ENCODE results near the gene TMEM37. TPM values are rescaled to one million over a fixed set of nuclear protein-coding genes. Genes with fewer than 3 reads are reported as not detected.

Gene TMEM37
- total and polyA plus RNA-seq, 2 of the 13 experiments (the other 11 are each of a cell fraction or from before 2014, with no cell fraction given) = 37.7 to 115 TPM

DNA sequence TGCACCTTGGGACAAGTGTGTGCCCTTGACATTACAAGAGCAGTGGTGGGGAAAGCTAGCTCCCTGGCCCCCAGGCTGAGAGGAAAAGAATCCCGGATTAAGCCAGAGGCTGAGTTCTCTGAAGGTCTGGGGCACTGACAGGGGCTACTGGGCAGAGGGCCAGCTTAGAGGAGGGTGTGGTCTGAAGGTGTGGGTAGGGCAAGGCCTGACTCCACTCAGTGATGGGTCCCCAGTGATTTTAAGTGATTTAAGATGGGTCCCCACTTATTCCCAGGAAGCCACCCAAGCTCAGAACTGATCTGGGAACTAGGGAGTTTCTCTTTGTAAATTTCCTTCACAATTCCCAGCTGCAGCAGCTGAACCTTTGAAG, 8.8 kb downstream of the TMEM37 start (continued):
- TF ChIP-seq, protein P1, sequence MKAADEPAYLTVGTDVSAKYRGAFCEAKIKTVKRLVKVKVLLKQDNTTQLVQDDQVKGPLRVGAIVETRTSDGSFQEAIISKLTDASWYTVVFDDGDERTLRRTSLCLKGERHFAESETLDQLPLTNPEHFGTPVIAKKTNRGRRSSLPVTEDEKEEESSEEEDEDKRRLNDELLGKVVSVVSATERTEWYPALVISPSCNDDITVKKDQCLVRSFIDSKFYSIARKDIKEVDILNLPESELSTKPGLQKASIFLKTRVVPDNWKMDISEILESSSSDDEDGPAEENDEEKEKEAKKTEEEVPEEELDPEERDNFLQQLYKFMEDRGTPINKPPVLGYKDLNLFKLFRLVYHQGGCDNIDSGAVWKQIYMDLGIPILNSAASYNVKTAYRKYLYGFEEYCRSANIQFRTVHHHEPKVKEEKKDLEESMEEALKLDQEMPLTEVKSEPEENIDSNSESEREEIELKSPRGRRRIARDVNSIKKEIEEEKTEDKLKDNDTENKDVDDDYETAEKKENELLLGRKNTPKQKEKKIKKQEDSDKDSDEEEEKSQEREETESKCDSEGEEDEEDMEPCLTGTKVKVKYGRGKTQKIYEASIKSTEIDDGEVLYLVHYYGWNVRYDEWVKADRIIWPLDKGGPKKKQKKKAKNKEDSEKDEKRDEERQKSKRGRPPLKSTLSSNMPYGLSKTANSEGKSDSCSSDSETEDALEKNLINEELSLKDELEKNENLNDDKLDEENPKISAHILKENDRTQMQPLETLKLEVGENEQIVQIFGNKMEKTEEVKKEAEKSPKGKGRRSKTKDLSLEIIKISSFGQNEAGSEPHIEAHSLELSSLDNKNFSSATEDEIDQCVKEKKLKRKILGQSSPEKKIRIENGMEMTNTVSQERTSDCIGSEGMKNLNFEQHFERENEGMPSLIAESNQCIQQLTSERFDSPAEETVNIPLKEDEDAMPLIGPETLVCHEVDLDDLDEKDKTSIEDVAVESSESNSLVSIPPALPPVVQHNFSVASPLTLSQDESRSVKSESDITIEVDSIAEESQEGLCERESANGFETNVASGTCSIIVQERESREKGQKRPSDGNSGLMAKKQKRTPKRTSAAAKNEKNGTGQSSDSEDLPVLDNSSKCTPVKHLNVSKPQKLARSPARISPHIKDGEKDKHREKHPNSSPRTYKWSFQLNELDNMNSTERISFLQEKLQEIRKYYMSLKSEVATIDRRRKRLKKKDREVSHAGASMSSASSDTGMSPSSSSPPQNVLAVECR (CRISPR knock-in tag; IDR thresholded peaks at IDR 0.05; ENCODE audit: borderline replicate concordance) = no peak
- TF ChIP-seq ZNF577 (CRISPR knock-in tag; IDR thresholded peaks at IDR 0.05; ENCODE audit: borderline replicate concordance, low read depth) (no peak), KLF16 (CRISPR knock-in tag; IDR thresholded peaks at IDR 0.05) (no peak), SP140L (CRISPR knock-in tag; IDR thresholded peaks at IDR 0.05; ENCODE audit: borderline replicate concordance) (no peak), AGO1 (IDR thresholded peaks at IDR 0.05; ENCODE audit: low read depth, low read length, poor library complexity, severe bottlenecking) (no peak), POLR2G (IDR thresholded peaks at IDR 0.05; ENCODE audit: low read depth, low read length) (peak; percentile 51; the same call in 1 of the 2 replicates), ZNF12 (CRISPR knock-in tag; IDR thresholded peaks at IDR 0.05) (no peak), RBFOX2 (IDR thresholded peaks at IDR 0.05; ENCODE audit: low read depth, low read length) (no peak), ARNTL (CRISPR knock-in tag; IDR thresholded peaks at IDR 0.05) (no peak), ZNF350 (CRISPR knock-in tag; IDR thresholded peaks at IDR 0.05; ENCODE audit: borderline replicate concordance, low read depth) (peak; percentile 40; the same call in 1 of the 2 replicates), CBFB (CRISPR knock-in tag; IDR thresholded peaks at IDR 0.05) (no peak), JDP2 (CRISPR knock-in tag; IDR thresholded peaks at IDR 0.05; ENCODE audit: borderline replicate concordance) (no peak), FLYWCH1 (CRISPR knock-in tag; IDR thresholded peaks at IDR 0.05) (0 out of 2 replicates have a peak, but pooled peaks have one; percentile 26), RBAK (CRISPR knock-in tag; IDR thresholded peaks at IDR 0.05) (no peak), POLR2AphosphoS5 (IDR thresholded peaks at IDR 0.05; ENCODE audit: low read depth, low read length) (peak; percentile 31; the same call in 1 of the 2 replicates), MIER3 (CRISPR knock-in tag; IDR thresholded peaks at IDR 0.05; ENCODE audit: borderline replicate concordance) (0 out of 2 replicates have a peak, but pooled peaks have one; percentile 1), FOXK1 (CRISPR knock-in tag; IDR thresholded peaks at IDR 0.05; ENCODE audit: borderline replicate concordance, low read depth) (no peak), ZNF230 (CRISPR knock-in tag; IDR thresholded peaks at IDR 0.05) (0 out of 2 replicates have a peak, but pooled peaks have one; percentile 55)
- TF ChIP-seq, protein P2, sequence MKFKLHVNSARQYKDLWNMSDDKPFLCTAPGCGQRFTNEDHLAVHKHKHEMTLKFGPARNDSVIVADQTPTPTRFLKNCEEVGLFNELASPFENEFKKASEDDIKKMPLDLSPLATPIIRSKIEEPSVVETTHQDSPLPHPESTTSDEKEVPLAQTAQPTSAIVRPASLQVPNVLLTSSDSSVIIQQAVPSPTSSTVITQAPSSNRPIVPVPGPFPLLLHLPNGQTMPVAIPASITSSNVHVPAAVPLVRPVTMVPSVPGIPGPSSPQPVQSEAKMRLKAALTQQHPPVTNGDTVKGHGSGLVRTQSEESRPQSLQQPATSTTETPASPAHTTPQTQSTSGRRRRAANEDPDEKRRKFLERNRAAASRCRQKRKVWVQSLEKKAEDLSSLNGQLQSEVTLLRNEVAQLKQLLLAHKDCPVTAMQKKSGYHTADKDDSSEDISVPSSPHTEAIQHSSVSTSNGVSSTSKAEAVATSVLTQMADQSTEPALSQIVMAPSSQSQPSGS (CRISPR knock-in tag; IDR thresholded peaks at IDR 0.05) = no peak
- TF ChIP-seq, protein P3, sequence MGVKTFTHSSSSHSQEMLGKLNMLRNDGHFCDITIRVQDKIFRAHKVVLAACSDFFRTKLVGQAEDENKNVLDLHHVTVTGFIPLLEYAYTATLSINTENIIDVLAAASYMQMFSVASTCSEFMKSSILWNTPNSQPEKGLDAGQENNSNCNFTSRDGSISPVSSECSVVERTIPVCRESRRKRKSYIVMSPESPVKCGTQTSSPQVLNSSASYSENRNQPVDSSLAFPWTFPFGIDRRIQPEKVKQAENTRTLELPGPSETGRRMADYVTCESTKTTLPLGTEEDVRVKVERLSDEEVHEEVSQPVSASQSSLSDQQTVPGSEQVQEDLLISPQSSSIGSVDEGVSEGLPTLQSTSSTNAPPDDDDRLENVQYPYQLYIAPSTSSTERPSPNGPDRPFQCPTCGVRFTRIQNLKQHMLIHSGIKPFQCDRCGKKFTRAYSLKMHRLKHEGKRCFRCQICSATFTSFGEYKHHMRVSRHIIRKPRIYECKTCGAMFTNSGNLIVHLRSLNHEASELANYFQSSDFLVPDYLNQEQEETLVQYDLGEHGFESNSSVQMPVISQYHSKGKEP (CRISPR knock-in tag; IDR thresholded peaks at IDR 0.05) = no peak
- TF ChIP-seq, protein P4, sequence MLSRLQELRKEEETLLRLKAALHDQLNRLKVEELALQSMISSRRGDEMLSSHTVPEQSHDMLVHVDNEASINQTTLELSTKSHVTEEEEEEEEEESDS (CRISPR knock-in tag; IDR thresholded peaks at IDR 0.05; ENCODE audit: borderline replicate concordance) = no peak

All from HepG2 (cell line).